GM21381 (cell line): ENCODE results near the gene NXN.
"Not testable (repeated sequence)": the region's sequence is repeated elsewhere in the genome, so short reads cannot be mapped to it uniquely, and the experiment has no call there.

Experiments used
- ATAC-seq: cut with Tn5 transposase; IDR thresholded peaks from one replicate; pipeline ENCODE4 v1.9.1; 2021; ENCODE audit warnings: mild to moderate bottlenecking, moderate library complexity; ENCODE audit not compliant: unreplicated experiment

NXN gene

GRCh38 chr17:896953-897661, 82.5 kb downstream of the NXN start:
- no peak for ATAC-seq

- no peak for ATAC-seq
Observed at GRCh38 chr17:896454-896853, 83.1 kb downstream of the NXN start.

- ATAC-seq: no peak
Observed at GRCh38 chr17:892958-893357, 86.6 kb downstream of the NXN start.

GRCh38 chr17:888998-889441, 90.6 kb downstream of the NXN start:
- no peak for ATAC-seq

- ATAC-seq: no peak
Observed at GRCh38 chr17:887551-888209, 91.9 kb downstream of the NXN start.

GRCh38 chr17:885971-886571, 93.5 kb downstream of the NXN start:
- ATAC-seq: no peak

- no peak for ATAC-seq
Observed at GRCh38 chr17:883586-883962, 96.0 kb downstream of the NXN start.

- no peak for ATAC-seq
Observed at GRCh38 chr17:882827-883585, 96.6 kb downstream of the NXN start.

GRCh38 chr17:881778-882177, 97.8 kb downstream of the NXN start:
- no peak for ATAC-seq

- ATAC-seq: no peak
Observed at GRCh38 chr17:880443-881269, 98.9 kb downstream of the NXN start.

- no peak for ATAC-seq
Observed at GRCh38 chr17:879546-880442, 99.8 kb downstream of the NXN start.

GRCh38 chr17:877630-878029, 101.9 kb downstream of the NXN start:
- ATAC-seq: no peak

GRCh38 chr17:876272-876671, 103.3 kb downstream of the NXN start:
- ATAC-seq: no peak

GRCh38 chr17:874590-874989, 105.0 kb downstream of the NXN start:
- not testable (repeated sequence) for ATAC-seq

GRCh38 chr17:872855-873254, 106.7 kb downstream of the NXN start:
- no peak for ATAC-seq

- ATAC-seq: no peak
Observed at GRCh38 chr17:871751-872519, 107.6 kb downstream of the NXN start.

- no peak for ATAC-seq
Observed at GRCh38 chr17:869567-870525, 109.7 kb downstream of the NXN start.

- no peak for ATAC-seq
Observed at GRCh38 chr17:869086-869485, 110.5 kb downstream of the NXN start.
